Activated CD4-positive, alpha-beta T cell treated with anti-CD3 and anti-CD28 coated beads for 24 hours (primary cell): ENCODE data around the gene ARHGAP20.

ENCODE experiments used
- DNase-seq, 2 donors: peaks; one replicate each; pipeline ENCODE4 v3.0.0-alpha.2; 2020; ENCODE audit warnings: low read depth in 2 of 2

ARHGAP20 gene

GRCh38 chr11:110606415-110606814 lies 105.8 kb downstream of the ARHGAP20 start:
- DNase-seq, result no peak

GRCh38 chr11:110601936-110602335 lies 110.3 kb downstream of the ARHGAP20 start:
- no peak for DNase-seq

- DNase-seq, result no peak
These were observed 111.9 kb downstream of the ARHGAP20 start for GRCh38 chr11:110600322-110600721.

GRCh38 chr11:110599207-110599606 lies 113.0 kb downstream of the ARHGAP20 start:
- no peak for DNase-seq

GRCh38 chr11:110598725-110599124 lies 113.5 kb downstream of the ARHGAP20 start:
- DNase-seq, result no peak

GRCh38 chr11:110587972-110588371 lies 124.3 kb downstream of the ARHGAP20 start:
- DNase-seq, result no peak

GRCh38 chr11:110587129-110587528 lies 125.1 kb downstream of the ARHGAP20 start:
- DNase-seq, result no peak

GRCh38 chr11:110584150-110584549 lies 128.1 kb downstream of the ARHGAP20 start:
- no peak for DNase-seq

- DNase-seq, result no peak
These were observed 129.4 kb downstream of the ARHGAP20 start for GRCh38 chr11:110582728-110583432.

- no peak for DNase-seq
These were observed 131.7 kb downstream of the ARHGAP20 start for GRCh38 chr11:110580571-110580970.

GRCh38 chr11:110573411-110573810 lies 138.8 kb downstream of the ARHGAP20 start:
- no peak for DNase-seq

- DNase-seq, result no peak
These were observed 141.0 kb downstream of the ARHGAP20 start for GRCh38 chr11:110571081-110571720.

- DNase-seq, result no peak
These were observed 145.7 kb downstream of the ARHGAP20 start for GRCh38 chr11:110566577-110566976.

GRCh38 chr11:110565357-110566336 lies 146.6 kb downstream of the ARHGAP20 start:
- DNase-seq, result no peak

GRCh38 chr11:110564676-110565356 lies 147.4 kb downstream of the ARHGAP20 start:
- no peak for DNase-seq

GRCh38 chr11:110544779-110545178 lies 167.5 kb downstream of the ARHGAP20 start:
- no peak for DNase-seq

GRCh38 chr11:110538154-110538553 lies 174.1 kb downstream of the ARHGAP20 start:
- no peak for DNase-seq

- DNase-seq, result no peak
These were observed 181.1 kb downstream of the ARHGAP20 start for GRCh38 chr11:110530900-110531741.

GRCh38 chr11:110529043-110529442 lies 183.2 kb downstream of the ARHGAP20 start:
- no peak for DNase-seq

GRCh38 chr11:110527146-110527545 lies 185.1 kb downstream of the ARHGAP20 start:
- DNase-seq, result no peak
